PC-3 (cell line): ENCODE measurements around the gene AGAP6.
"Not testable (repeated sequence)": the region's sequence is repeated elsewhere in the genome, so short reads cannot be mapped to it uniquely, and the experiment has no call there.

Source experiments
- CTCF ChIP-seq: fragments of 300-600 bp; sonication (generic); conservative IDR thresholded peaks from 2 replicates; pipeline ENCODE4 v1.5.1; 2017; ENCODE audit warnings: antibody characterized with exemption, low read depth, mild to moderate bottlenecking, low read length
- EZH2 ChIP-seq: fragments of 300-600 bp; sonication (generic); IDR thresholded peaks from one replicate; pipeline ENCODE4 v1.6.1; 2017; ENCODE audit warnings: antibody characterized with exemption, mild to moderate bottlenecking, low read length; ENCODE audit not compliant: unreplicated experiment
- EZH2phosphoT487 ChIP-seq: fragments of 300-600 bp; sonication (generic); IDR thresholded peaks from 2 replicates; pipeline ENCODE4 v1.6.1; 2018; ENCODE audit warnings: mild to moderate bottlenecking, antibody characterized with exemption, low read length, borderline replicate concordance

- TF ChIP-seq EZH2, CTCF, EZH2phosphoT487: not testable (repeated sequence)
These were observed 63.9 kb downstream of the AGAP6 start for GRCh38 chr10:50051995-50052660.
